ENCODE results near the gene TAF15. TPM values are rescaled to one million over a fixed set of nuclear protein-coding genes. Genes with fewer than 3 reads are reported as not detected.

TAF15 gene
- total and polyA plus RNA-seq, 2 of the 13 experiments (the other 11 are each of a cell fraction or from before 2014, with no cell fraction given) = 25.2 to 26.5 TPM

DNA sequence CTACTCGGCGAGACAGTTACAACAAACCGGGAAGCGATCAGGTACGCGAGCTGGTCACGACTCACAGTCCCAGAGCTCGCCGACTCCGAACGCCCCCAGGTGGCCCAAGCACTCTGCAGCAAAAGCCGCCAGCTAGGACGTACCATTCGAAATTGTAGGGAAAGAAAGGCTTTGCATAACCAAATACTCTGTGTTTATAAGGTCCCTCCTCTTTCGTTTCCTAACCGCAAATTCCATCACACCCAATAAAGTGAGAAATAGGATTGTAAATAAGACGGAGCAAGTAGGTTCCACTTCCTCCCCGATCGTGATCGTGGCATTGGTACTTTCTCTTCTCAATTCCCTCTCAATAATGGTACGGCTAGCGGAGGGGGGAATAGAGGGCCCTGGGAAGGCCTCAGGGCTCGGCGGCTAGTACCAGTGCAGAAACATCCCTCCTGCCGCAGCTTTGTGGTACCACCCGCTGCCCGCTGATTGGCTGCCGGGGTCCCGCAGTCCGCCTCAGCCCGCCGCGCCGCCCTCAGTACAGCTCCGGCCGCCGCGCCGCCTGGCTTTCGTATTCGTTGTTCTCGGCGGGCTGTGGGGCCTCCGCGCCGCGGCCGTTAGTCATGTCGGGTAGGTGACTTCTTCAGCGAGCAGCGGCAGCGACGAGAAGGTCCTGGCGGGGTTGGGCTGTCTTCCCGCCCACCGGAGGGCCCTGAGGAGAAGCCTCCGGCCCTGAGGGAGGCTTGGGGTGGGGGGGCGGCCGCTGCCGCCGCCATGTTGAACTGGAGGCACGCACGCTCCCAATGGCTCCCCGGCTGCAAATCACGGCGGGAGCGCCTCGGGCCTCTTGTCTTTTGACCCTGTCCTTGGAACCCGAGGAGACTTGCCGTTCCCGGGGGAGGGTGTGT lies at the start of gene TAF15 (continued):
- TF ChIP-seq, protein P1, sequence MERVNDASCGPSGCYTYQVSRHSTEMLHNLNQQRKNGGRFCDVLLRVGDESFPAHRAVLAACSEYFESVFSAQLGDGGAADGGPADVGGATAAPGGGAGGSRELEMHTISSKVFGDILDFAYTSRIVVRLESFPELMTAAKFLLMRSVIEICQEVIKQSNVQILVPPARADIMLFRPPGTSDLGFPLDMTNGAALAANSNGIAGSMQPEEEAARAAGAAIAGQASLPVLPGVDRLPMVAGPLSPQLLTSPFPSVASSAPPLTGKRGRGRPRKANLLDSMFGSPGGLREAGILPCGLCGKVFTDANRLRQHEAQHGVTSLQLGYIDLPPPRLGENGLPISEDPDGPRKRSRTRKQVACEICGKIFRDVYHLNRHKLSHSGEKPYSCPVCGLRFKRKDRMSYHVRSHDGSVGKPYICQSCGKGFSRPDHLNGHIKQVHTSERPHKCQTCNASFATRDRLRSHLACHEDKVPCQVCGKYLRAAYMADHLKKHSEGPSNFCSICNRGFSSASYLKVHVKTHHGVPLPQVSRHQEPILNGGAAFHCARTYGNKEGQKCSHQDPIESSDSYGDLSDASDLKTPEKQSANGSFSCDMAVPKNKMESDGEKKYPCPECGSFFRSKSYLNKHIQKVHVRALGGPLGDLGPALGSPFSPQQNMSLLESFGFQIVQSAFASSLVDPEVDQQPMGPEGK (CRISPR knock-in tag; IDR thresholded peaks at IDR 0.05) = peak; percentile 31; the same call in 1 of the 2 replicates
- peak; percentile 56; the same call in 1 of the 2 replicates for TF ChIP-seq ZNF124 (CRISPR knock-in tag; IDR thresholded peaks at IDR 0.05)
- TF ChIP-seq, protein P2, sequence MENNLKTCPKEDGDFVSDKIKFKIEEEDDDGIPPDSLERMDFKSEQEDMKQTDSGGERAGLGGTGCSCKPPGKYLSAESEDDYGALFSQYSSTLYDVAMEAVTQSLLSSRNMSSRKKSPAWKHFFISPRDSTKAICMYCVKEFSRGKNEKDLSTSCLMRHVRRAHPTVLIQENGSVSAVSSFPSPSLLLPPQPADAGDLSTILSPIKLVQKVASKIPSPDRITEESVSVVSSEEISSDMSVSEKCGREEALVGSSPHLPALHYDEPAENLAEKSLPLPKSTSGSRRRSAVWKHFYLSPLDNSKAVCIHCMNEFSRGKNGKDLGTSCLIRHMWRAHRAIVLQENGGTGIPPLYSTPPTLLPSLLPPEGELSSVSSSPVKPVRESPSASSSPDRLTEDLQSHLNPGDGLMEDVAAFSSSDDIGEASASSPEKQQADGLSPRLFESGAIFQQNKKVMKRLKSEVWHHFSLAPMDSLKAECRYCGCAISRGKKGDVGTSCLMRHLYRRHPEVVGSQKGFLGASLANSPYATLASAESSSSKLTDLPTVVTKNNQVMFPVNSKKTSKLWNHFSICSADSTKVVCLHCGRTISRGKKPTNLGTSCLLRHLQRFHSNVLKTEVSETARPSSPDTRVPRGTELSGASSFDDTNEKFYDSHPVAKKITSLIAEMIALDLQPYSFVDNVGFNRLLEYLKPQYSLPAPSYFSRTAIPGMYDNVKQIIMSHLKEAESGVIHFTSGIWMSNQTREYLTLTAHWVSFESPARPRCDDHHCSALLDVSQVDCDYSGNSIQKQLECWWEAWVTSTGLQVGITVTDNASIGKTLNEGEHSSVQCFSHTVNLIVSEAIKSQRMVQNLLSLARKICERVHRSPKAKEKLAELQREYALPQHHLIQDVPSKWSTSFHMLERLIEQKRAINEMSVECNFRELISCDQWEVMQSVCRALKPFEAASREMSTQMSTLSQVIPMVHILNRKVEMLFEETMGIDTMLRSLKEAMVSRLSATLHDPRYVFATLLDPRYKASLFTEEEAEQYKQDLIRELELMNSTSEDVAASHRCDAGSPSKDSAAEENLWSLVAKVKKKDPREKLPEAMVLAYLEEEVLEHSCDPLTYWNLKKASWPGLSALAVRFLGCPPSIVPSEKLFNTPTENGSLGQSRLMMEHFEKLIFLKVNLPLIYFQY (CRISPR knock-in tag; IDR thresholded peaks at IDR 0.05; ENCODE audit: borderline replicate concordance) = no peak
- TF ChIP-seq NCOA2 (CRISPR knock-in tag; IDR thresholded peaks at IDR 0.05) = no peak
- peak; percentile 90 for TF ChIP-seq ZNF501 (CRISPR knock-in tag; IDR thresholded peaks at IDR 0.05)
- TF ChIP-seq ZNF644 (CRISPR knock-in tag; IDR thresholded peaks at IDR 0.05; ENCODE audit: low read depth) = no peak
- TF ChIP-seq ZNF660 (CRISPR knock-in tag; IDR thresholded peaks at IDR 0.05; ENCODE audit: borderline replicate concordance, low read depth) = no peak
- TF ChIP-seq DNMT3B (CRISPR knock-in tag; conservative IDR thresholded peaks at IDR 0.05) = no peak
- TF ChIP-seq RFX1 (IDR thresholded peaks at IDR 0.05) = no peak
- TF ChIP-seq, protein P3, sequence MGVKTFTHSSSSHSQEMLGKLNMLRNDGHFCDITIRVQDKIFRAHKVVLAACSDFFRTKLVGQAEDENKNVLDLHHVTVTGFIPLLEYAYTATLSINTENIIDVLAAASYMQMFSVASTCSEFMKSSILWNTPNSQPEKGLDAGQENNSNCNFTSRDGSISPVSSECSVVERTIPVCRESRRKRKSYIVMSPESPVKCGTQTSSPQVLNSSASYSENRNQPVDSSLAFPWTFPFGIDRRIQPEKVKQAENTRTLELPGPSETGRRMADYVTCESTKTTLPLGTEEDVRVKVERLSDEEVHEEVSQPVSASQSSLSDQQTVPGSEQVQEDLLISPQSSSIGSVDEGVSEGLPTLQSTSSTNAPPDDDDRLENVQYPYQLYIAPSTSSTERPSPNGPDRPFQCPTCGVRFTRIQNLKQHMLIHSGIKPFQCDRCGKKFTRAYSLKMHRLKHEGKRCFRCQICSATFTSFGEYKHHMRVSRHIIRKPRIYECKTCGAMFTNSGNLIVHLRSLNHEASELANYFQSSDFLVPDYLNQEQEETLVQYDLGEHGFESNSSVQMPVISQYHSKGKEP (CRISPR knock-in tag; IDR thresholded peaks at IDR 0.05) = 0 out of 2 replicates have a peak, but pooled peaks have one; percentile 64
- TF ChIP-seq, protein P4, sequence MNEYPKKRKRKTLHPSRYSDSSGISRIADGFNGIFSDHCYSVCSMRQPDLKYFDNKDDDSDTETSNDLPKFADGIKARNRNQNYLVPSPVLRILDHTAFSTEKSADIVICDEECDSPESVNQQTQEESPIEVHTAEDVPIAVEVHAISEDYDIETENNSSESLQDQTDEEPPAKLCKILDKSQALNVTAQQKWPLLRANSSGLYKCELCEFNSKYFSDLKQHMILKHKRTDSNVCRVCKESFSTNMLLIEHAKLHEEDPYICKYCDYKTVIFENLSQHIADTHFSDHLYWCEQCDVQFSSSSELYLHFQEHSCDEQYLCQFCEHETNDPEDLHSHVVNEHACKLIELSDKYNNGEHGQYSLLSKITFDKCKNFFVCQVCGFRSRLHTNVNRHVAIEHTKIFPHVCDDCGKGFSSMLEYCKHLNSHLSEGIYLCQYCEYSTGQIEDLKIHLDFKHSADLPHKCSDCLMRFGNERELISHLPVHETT (CRISPR knock-in tag; conservative IDR thresholded peaks at IDR 0.05) = peak; percentile 15; the same call in 1 of the 2 replicates
- peak; percentile 89 for TF ChIP-seq ETV6 (CRISPR knock-in tag; conservative IDR thresholded peaks at IDR 0.05)
- no peak for TF ChIP-seq ZNF7 (CRISPR knock-in tag; IDR thresholded peaks at IDR 0.05)
- no peak for TF ChIP-seq CBX2 (IDR thresholded peaks at IDR 0.05; ENCODE audit: low read depth, low read length)
- TF ChIP-seq CBX2 (CRISPR knock-in tag; IDR thresholded peaks at IDR 0.05; ENCODE audit: low read depth) = no peak
- TF ChIP-seq ZBTB8A (CRISPR knock-in tag; IDR thresholded peaks at IDR 0.05; ENCODE audit: borderline replicate concordance, low read depth) = no peak
- no peak for TF ChIP-seq ZNF354B (CRISPR knock-in tag; IDR thresholded peaks at IDR 0.05)

Data from HepG2 (cell line).